NCI-H2227 (cell line): ENCODE results near the gene PPFIBP1.
"Not testable (repeated sequence)": the region's sequence is repeated elsewhere in the genome, so short reads cannot be mapped to it uniquely, and the experiment has no call there.

ENCODE experiments used
- DNase-seq: peaks from one replicate; lab custom pipeline; 2025; ENCODE audit not compliant: unreplicated experiment; lab: John Stamatoyannopoulos, UW

PPFIBP1 gene

GRCh38 chr12:27703720-27704452 lies 179.9 kb downstream of the PPFIBP1 start:
- DNase-seq, result peak; percentile 45

GRCh38 chr12:27705263-27705662 lies 181.3 kb downstream of the PPFIBP1 start:
- DNase-seq, result no peak

GRCh38 chr12:27707216-27707615 lies 183.2 kb downstream of the PPFIBP1 start:
- DNase-seq, result no peak

DNA sequence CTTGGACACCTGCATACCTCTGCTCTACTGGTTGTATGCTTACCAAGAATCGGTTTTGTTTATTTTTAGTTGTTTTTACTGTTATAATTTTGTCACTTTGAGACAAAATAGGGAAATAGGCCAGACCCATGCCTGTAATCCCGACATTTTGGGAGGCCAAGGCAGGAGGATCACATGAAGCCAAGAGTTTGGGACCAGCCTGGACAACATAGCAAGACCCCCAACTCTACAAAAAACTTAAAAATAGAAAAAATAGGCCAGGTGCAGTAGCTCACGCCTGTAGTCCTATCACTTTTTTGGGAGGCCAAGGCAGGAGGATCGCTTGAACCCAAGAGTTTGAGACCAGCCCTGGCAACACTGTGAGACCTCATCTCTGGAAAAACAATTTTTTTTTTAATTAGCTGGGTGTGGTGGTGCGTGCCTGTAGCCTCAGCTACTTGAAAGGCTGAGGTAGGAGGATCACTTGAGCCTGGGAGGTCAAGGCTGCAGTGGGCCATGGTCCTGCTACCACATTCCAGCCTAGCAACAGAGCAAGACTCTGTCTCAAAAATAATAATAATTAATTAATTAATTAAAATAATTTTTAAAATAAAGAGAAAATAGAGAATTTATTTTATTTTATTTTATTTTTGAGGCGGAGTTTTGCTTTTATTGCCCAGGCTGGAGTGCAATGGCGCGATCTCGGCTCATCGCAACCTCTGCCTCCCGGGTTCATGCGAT lies 185.4 kb downstream of the PPFIBP1 start:
- no peak for DNase-seq

- DNase-seq, result no peak
Observed at GRCh38 chr12:27709932-27710591, 186.1 kb downstream of the PPFIBP1 start.

- peak; percentile 81 for DNase-seq
Observed at GRCh38 chr12:27710592-27711316, 186.7 kb downstream of the PPFIBP1 start, which contains the start of gene MRPS35. MRPS35 (plus strand) TSS chr12:27710832; CDS start chr12:27710844, 12 bp downstream.

DNA sequence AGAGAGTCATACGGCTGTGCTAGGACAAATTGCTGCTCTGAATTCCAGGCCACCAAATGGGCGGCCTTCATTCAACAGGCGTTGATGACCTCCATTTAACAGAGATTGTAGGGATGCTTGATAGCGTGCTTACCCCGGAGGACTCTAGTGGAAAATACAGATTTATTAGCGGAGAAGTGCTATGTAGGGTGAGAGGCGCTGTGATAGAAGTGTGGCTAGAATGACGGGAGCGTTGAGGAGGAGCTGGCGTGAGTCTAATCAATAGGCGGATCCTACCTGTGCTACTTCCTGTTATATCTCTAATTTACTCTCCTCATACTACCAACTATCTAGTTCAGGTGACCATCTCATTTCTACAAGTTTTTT lies 187.3 kb downstream of the PPFIBP1 start:
- DNase-seq, result peak; percentile 34

- no peak for DNase-seq
Observed at GRCh38 chr12:27711967-27712366, 188.0 kb downstream of the PPFIBP1 start.

GRCh38 chr12:27723212-27723611 lies 199.2 kb downstream of the PPFIBP1 start:
- DNase-seq, result no peak

- no peak for DNase-seq
Observed at GRCh38 chr12:27730097-27730588, 206.1 kb downstream of the PPFIBP1 start.

DNA sequence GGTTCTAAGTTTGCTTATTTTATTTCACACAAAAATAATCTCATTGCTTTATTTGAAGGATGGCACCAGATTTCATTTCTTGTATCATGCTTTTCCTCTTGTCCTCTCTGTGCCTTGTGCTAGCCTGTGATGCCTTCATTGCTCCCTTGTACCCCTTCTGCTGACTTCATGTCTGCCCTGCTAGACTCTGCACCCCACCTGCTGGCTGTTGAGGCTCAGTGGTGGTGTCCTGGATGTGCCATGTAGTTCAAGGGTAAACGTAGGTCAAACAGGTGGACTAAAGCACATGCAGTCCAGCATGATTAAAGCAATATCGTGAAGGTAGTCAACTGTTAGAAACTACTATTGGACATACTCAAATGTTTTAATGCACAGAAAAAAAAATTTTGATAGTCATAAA lies 208.3 kb downstream of the PPFIBP1 start:
- DNase-seq, result no peak

GRCh38 chr12:27733052-27733656 lies 209.1 kb downstream of the PPFIBP1 start:
- DNase-seq, result peak; percentile 24

GRCh38 chr12:27733791-27734190 lies 209.8 kb downstream of the PPFIBP1 start:
- no peak for DNase-seq

DNA sequence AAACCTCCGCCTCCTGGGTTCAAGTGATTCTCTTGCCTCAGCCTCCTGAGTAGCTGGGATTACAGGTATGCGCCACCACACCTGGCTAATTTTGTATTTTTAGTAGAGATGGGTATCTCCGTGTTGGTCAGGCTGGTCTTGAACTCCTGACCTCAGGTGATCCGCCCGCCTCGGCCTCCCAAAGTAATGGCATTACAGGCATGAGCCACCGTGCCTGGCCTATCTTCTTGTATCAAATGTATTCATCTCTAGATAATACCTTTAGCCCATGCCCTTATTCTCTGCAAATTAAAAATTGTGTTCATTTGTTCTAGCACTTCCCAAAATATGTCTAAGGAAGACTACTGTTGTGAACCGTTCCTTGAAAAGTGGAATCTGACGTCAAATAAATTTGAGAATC lies 210.3 kb downstream of the PPFIBP1 start:
- DNase-seq, result not testable (repeated sequence)

DNA sequence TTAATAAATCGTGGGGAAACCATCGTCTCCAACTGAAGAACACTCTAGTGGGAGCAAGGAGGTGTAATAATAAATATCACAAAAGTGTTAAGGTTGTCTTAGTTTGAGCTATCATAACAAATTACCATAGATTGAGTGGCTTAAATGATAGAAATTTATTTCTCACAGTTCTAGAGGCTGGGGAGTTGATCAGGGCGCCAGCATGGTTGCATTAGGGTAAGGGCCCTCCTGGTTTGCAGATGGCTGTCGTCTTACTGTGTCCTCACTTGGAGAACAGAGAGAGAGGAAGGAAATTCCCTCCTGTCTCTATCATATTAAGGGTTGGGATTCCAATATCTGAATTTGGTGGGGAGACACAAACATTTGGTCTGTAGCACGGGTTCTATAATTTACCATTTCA lies 219.6 kb downstream of the PPFIBP1 start:
- no peak for DNase-seq
